OCI-LY3 (cell line): Measurements from ENCODE around the gene MAD1L1.

Experiments
- EZH2phosphoT487 ChIP-seq: fragments of 200-600 bp; shearing (Covaris generic); IDR thresholded peaks from 2 replicates; pipeline ENCODE4 v1.6.1; 2018; ENCODE audit warnings: antibody characterized with exemption, mixed run types, low read depth
- TF ChIP-seq, protein P1 (sequence below): fragments of 200-600, 300-600 bp; sonication (generic); IDR thresholded peaks from 2 replicates; pipeline ENCODE4 v1.5.1; 2014; ENCODE audit warnings: antibody characterized with exemption, low read length, low read depth

GRCh38 chr7:2060701-2061100, 172.0 kb downstream of the MAD1L1 start:
- TF ChIP-seq, protein P1, sequence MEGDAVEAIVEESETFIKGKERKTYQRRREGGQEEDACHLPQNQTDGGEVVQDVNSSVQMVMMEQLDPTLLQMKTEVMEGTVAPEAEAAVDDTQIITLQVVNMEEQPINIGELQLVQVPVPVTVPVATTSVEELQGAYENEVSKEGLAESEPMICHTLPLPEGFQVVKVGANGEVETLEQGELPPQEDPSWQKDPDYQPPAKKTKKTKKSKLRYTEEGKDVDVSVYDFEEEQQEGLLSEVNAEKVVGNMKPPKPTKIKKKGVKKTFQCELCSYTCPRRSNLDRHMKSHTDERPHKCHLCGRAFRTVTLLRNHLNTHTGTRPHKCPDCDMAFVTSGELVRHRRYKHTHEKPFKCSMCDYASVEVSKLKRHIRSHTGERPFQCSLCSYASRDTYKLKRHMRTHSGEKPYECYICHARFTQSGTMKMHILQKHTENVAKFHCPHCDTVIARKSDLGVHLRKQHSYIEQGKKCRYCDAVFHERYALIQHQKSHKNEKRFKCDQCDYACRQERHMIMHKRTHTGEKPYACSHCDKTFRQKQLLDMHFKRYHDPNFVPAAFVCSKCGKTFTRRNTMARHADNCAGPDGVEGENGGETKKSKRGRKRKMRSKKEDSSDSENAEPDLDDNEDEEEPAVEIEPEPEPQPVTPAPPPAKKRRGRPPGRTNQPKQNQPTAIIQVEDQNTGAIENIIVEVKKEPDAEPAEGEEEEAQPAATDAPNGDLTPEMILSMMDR: no peak
- TF ChIP-seq EZH2phosphoT487: no peak
